ENCODE measurements around the gene MARCHF10. TPM values are rescaled to one million over a fixed set of nuclear protein-coding genes. Genes with fewer than 3 reads are reported as not detected.

The MARCHF10 gene
- total RNA-seq, 2 experiments from 2014 or later: not detected

Other genes starting within 250 kb of the MARCHF10 start
- gene MRC2, start 180.6 kb downstream of the MARCHF10 start, total RNA-seq: 1 to 10 TPM; 5.6 to 5.9 TPM
- 10 to 100 TPM; 33.0 to 35.0 TPM for gene TANC2, start 157.9 kb upstream of the MARCHF10 start, total RNA-seq